Renal cortical epithelial cell (primary cell): ENCODE data around the gene IRF2BP1. TPM values are rescaled to one million over a fixed set of nuclear protein-coding genes. Genes with fewer than 3 reads are reported as not detected.
A peak's percentile ranks its signal among the peaks of the same experiment; 100 is the strongest.

Source experiments
- DNase-seq: peaks from one replicate; pipeline ENCODE4 v3.0.0-alpha.2; 2011; ENCODE audit warnings: low read depth
- total RNA-seq: library from RNA; depleted of rRNA; stranded (reverse); fragments of >200 nt; gene quantifications from 2 replicates; pipeline ENCODE4 v1.2.3, GENCODE V29; 2014

Gene IRF2BP1, protein sequence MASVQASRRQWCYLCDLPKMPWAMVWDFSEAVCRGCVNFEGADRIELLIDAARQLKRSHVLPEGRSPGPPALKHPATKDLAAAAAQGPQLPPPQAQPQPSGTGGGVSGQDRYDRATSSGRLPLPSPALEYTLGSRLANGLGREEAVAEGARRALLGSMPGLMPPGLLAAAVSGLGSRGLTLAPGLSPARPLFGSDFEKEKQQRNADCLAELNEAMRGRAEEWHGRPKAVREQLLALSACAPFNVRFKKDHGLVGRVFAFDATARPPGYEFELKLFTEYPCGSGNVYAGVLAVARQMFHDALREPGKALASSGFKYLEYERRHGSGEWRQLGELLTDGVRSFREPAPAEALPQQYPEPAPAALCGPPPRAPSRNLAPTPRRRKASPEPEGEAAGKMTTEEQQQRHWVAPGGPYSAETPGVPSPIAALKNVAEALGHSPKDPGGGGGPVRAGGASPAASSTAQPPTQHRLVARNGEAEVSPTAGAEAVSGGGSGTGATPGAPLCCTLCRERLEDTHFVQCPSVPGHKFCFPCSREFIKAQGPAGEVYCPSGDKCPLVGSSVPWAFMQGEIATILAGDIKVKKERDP
- 23.1 and 27.6 TPM in 2 replicates for total RNA-seq

DNA sequence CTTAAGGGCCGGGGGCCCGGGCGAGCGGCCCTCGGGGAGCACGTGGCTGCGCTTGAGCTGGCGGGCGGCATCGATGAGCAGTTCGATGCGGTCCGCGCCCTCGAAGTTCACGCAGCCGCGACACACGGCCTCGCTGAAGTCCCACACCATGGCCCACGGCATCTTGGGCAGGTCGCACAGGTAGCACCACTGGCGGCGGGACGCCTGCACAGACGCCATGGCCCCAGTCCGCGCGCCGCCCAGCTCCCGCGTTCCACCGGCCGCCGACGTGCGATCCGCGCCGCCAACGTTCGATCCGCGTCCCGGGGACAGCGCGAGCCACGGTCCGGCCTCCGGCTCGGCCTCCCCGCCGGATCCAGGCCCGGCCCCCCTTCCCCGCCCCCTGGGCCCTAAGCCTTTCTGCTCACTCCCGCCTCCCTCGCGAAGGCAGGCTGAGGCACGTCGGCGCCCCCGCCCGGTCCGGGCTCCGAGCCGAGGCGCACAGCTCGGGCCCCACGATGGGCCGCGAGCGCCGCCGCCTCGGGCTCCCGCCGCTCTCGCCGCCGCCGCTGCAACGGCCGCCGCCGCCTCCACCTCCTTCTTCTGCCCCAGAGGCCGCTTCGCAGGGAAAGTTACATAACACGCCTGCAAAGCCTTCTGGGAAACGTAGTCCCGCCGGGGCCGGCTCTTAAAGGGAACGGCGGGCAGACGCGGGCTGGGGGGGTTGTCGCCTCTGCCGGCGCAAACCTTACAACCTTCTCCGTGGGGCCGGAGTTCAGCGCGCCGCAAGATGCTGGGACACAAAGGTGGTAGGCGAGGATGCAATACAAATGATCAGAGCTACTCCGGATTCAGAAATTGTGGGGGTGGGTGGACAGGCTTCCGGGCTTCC is at the start of gene IRF2BP1:
TSS of gene IRF2BP1 (minus strand) at position 586 of the 871 bp plus-strand sequence. CDS start at position 219, 367 bp downstream.
- DNase-seq: peak; percentile 86

DNA sequence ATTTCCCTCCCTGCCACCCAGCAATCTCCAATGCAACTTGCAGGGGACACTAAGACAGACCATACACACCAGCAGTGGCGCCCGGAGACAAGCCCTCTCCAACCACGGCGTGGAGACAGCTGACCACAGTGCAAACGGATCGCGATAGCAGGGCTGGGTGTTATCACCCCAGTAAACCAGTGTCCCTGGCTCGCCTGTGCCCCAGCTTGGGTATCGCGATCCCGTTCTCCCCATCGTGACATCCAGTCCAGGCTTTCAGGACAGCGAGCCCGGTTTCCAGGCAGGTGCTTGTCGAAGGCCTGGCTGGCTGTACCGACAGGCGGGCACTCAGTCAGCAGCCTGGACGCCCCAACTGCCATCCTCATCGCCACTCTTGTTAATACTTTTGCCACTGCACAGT is 49.3 kb upstream of the IRF2BP1 start:
- DNase-seq: no peak

DNA sequence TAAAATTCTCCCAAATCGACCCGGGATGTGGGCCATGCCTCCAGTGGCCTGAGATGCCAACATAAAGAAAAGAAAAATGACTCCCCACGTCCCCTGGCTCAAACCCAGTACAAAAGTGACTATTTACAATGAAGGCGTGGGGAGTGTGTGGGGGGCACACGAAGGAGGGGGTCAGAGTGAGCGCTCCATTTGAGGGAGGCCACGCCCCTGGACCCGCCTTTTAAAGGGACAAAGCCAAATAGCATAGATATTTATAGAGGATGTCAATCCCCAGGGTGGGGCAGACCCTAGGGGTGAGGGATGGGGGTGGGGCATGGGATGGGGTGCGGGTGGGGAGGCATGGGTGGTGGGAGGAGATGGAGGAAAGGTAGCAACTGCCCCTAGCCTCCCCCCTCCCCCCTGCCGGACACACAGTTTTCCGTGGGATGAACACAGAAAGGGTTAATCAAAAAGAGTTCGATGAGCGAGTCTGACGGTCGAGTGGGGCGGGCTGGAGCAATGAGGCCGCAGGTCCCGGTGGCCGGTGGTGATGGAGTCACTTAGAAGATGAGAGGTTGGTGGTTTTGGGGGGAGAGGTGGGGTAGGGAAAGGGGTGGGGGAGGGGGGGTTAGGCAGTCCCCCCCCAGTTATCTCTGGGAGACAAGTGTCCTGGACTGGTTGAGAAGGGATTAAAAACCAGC is 48.8 kb upstream of the IRF2BP1 start:
- DNase-seq: no peak

DNA sequence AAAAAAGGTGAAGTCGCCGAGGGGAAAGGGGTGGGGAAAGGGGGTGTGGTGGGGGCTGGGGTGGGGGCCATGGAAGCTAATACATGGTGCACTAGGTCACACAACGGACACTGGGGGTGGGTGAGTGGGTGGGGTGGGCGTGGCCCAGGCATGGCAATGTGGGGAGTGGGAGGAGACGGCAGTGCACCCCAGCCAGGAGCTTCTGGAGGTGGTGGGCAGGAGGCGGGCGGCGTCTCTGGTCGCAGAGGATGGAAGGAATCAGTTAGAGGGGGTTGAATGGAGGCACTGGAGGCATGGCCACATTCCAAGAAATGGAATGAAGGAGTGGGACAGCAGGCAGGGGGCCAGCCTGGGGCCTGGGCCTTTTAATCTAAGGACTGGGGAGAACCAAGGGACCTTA is 47.8 kb upstream of the IRF2BP1 start:
- no peak for DNase-seq

DNA sequence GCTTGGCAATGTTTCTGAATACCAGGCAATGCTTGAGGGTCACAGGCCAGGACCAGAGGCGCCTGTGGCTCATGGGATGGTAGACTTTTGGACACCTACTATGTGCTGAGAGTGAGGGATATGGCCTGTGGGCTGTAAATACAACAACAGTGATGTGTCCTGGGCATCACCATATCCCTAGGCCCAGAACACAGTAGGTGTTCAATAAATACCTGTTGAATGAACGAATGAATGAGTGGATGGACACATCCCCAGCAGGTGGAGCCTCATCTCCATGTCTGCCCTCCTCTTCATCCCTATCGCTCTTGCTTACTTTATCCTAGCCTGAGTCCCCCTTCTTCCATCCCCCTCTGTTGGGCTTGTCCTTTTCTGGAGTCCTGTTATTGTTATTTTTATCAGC is 45.1 kb upstream of the IRF2BP1 start:
- DNase-seq: no peak

DNA sequence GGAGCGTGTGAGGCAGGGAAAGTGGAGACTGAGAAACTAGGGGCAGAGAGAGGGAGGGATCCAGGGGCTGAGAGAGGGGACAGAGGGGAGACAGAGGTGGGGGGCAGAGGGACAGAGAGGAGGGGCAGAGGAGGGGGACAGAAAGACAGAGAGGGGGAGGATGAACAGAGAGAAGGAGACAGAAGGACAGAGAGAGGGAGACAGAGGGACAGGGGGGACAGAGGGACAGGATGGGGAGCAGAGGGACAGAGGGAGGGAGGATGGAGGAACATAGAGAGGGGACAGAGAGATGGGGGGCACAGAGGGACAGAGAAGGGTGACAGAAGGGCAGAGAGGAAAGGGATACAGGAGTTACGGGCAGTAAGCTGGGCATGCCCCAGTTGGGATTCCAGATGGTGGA is 43.3 kb upstream of the IRF2BP1 start:
- DNase-seq: no peak

DNA sequence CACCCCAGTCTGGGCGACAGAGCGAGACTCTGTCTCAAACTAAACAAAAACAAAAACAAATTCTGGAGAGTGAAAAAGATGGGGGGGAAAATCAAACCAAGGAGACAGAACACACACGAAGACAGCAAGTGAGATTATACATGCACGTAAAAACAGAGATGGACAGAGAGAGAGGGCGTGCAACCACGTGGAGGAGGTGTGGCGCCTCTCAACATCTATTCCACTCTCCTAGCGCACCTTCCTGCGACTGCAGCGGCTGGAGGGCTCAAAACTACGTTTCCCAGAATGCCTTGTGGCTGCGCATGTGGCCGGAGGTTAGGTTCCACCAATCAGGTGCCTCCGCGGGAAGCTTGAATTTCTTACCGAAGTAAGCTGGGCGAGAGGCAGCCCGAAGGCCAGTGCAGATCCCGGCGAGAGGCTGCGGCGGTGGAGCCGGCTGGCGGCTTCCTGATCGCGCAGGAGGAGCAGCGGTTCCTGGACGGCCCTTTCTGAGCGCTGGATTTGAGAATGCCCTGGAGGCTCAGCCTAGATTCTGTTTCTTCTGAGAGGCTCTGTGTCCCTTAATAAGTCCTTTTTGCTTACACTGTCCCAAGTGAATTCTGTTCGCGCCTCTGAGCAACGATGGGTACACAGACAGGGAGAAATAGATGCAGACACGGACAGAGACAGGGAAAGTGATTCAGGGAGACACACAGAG is 41.8 kb upstream of the IRF2BP1 start:
- DNase-seq: peak; percentile 86

DNA sequence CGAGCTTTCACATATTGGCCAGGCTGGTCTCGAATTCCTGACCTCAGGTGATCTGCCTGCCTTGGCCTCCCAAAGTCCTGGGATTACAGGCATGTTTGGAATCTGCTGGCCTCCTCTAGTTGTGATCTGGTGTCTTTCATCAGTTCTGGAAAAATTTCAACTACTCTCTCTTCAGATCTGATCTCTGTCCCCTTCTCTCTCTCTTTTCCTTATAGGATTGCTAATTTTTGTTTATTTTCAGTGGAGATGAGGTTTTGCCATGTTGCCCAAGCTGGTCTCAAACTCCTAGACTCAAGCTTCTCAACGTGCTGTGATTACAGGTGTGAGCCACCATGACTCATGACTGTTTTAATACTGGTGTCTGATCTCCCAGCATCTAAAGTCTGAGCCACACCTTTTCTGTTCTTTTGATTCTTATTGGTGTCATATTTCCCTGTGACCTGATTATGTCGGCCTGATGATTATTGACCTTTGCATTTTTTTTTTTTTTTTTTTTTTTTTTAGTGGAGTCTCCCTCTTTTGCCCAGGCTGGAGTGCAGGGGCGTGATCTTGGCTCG is 39.0 kb upstream of the IRF2BP1 start:
- DNase-seq: no peak

DNA sequence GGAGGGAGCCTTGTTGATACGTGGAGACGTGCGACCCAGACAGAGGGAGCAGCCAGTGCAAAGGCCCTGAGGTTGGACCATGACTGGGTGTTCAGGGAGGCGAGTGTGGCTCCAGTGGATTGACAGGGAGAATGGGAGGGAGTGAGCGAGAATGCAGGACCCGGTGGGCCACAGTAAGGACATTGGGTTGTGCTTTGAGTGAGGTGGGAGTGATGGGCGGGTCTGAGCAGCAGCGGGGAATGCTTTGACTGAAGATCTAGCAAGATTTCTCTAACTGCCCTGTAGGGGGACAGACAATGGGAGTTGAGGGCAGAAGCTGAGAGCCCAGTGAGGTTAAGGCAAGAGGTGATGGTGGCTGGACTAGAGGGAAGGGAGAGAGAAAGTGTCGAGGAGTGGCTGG is 36.3 kb upstream of the IRF2BP1 start:
- DNase-seq: no peak

DNA sequence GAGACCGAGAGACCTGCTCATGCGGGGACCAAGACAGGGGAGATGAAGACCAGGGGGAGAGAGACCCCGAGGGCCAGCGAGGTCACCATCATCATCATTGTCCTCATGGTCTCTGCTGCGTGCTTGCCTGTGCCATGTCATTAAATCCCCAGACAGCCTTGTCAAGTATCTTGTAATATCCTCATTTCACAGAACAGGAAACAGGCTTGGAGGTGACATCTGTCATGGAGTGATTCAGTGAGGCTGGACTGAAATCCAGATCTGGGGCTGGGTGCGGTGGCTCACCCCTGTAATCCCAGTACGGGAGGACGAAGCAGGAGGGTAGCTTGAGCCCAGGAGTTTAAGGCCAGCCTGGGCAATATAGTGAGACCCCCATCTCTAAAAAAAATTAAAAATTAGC is 34.5 kb upstream of the IRF2BP1 start:
- DNase-seq: no peak

DNA sequence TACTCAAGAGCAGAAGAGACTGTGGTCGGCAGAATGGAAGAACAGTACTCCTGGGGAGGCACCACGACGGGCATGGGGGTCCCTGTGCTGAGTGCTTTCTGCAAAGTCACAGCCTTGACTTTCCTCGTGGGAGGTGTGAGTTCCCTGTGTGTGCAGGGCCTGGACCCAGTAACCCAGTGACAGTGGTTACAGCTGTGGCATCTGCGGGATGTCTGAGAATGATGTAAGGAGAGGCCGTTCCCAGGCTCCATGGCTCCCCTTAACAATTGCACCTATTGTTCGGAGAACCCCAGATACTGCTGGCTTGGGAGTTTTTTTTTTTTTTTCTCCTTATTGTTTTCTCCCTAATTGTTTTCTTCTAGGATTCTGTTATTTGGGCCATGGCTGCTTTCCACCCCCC is 33.7 kb upstream of the IRF2BP1 start:
- DNase-seq: no peak

DNA sequence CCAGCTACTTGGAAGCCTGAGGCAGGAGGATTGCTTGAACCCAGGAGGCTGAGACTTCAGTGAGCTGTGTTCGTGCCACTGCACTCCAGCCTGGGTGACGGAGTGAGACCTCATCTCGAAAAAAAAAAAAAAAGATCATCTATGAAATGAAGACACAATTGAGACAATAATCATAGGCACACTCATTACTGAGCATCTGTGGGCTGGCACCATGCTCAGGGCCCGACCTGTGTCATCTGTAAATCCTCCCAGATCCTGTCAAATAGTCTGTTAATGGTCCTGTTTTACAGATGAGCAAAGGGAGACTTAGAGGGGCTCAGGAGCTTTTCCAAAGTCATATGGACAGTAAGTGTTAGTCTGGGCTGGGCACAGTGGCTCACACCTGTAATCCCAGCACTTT is 32.8 kb upstream of the IRF2BP1 start:
- DNase-seq: no peak

DNA sequence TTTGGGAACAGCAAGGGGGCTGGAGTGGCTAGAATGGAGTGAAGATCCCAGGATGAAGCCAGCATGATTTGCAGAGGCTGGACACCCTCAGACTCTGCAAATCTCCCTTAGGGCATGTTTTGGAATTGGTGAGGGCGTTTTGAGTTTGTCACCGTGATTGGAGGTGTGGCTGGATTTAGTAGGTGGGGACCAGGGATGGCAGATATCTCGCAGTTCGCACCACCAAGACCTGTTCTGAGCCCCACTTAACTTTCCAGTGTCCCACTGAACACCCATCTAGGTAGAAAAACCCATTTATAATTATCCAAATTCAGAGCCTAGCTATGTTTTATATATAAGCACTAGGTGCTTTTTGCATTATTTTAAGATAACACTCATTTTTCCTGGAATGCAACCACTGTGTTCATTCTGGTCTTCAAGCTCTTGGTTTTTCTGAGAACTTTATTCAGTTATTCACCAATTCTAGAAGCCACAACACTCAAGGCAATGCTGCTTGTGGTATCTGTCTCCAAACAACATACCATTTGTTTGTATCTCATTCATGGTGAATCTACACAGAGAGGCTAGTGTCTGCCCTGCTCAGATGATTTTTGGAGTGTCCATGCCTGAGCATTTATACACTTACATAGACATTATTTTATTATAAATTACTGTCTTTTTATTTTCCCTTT is 31.6 kb upstream of the IRF2BP1 start:
- DNase-seq: no peak

DNA sequence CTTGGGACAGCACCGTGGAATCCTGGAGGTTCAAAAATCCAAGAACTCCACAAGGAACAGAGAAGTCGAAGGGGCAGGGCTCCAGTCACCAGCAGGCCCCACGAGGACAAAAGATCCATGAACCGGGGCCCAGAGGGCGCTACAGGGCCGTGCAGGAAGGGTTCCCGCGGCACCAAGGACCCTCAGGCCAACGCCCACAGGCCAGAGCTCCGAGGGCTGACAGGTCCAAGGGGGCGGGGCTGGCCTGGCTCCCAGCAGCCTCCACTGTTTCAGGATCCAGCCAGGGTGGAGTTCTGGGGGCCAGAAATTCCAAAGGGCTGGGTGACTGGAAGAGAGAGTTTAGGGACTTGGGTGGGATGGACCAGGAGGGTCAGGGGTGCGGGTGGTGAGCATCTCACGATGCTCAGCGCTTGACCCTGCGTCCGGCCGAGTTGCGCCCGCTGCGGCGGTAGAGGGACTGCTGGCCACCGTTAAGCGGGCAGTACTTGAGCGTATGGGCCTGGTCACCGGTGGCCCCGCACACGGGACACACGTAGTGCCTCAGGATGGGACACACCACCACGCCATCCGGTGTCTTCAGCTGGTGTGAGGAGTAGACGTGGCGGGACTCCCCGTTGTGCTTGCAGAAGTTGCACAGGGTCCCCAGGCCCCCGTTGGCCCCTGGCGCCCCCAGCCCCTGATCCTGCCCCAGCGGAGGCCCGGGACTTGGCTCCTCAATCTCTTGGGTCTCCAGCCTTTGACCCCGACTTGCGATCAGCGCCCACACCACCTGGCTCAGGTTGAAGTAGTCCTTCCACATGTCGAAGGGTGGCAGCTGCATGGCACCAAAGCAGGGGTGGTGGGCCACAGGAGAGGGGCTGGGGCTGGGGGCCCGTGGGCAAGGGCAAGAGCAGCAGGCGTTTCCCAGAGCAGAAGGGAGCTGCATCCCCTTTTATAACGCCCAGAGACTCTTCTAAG is 28.2 kb upstream of the IRF2BP1 start, which contains the start of gene NANOS2:
TSS of gene NANOS2 (minus strand) at position 905 of the 957 bp plus-strand sequence. CDS start at position 820, 85 bp downstream.
- DNase-seq: no peak

DNA sequence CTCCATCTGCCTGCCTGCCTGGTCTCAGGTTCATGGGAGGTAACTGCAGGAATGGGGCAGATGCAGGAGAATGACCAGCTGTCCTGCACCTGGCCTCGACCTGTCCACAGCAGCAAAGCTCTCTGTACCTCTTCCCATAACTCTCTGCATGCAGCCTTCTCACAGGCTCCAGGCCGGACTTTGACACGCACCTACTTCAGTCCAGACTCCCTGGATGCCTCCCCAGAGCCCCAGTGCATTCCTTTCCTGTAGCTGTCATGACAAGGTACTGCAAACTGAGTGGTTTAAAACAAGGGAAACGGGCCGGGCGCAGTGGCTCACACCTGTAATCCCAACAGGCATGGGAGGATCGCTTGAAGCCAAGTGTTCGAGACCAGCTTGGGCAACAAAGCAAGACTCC is 25.4 kb upstream of the IRF2BP1 start:
- no peak for DNase-seq

DNA sequence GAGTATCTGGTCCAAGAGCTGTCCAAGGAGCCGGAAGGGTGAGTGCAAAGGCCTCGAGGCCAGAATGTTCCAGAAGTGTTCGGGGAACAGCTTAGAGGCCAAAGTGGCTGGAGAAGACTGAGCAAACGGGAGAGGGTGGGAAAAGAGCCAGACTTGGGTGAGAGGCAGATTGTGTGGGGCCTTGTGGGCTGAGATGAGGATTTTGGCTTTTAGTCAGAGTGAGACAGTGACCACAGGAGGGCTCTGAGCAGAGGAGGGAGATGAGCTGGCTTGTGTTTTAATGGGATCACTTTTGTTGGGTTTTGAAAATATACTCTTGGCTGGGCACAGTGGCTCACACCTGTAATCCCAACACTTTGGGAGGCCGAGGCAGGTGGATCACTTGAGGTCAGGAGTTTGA is 23.0 kb upstream of the IRF2BP1 start:
- DNase-seq: no peak

DNA sequence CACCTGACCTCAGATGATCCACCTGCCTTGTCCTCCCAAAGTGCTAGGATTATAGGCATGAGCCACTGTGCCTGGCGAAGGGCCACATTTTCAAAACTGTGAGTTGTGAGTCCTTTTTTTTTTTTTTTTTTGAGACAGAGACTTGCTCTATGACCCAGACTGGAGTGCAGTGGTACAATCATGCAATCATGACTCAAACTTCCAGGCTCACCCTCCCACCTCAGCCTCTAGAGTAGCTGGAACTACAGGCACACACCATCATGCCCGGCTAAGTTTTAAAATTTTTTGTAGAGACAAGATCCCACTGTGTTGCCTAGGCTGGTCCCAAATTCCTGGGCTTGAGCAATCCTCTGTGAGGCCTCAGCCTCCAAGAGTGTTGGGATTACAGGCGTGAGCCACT is 20.3 kb upstream of the IRF2BP1 start:
- peak; percentile 51 for DNase-seq

DNA sequence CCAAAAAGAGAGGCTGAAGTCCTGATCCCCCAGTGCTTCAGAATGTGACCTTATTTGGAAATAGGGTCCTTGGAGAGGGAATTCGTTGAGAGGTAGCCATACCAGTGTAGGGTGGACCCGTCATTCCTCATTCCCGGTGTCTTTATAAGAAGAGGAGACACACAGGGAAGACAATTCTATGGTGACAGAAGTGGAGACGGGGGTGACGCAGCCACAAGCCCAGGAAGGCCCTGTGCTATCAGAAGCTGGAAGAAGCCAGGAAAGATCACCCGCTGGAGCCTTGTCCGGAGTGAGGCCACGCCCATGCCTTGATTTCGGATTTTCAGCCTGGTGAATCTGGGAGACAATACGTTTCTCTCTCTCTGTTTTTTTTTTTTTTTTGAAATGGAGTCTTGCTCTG is 19.1 kb upstream of the IRF2BP1 start:
- no peak for DNase-seq
